ENCODE results near the gene MACO1.

MACO1 gene

GRCh38 chr1:25524568-25525360 lies 94.1 kb downstream of the MACO1 start:
- TF ChIP-seq FOXP2 (optimal IDR thresholded peaks at IDR 0.05; ENCODE audit: borderline replicate concordance, extremely low read depth, extremely low read length, insufficient read depth) (no peak), TAF1 (IDR thresholded peaks at IDR 0.05; ENCODE audit: borderline replicate concordance, insufficient read depth, low read length) (no peak), REST (IDR thresholded peaks at IDR 0.05; ENCODE audit: insufficient read depth in 1 of 2, low read depth in 2 of 2, low read length in 2 of 2) (no peak), SIN3A (IDR thresholded peaks at IDR 0.05; ENCODE audit: borderline replicate concordance, insufficient read depth, low read length) (no peak), POLR2AphosphoS5 (IDR thresholded peaks at IDR 0.05; ENCODE audit: low read depth, low read length) (no peak)

- TF ChIP-seq SIN3A (IDR thresholded peaks at IDR 0.05; ENCODE audit: borderline replicate concordance, insufficient read depth, low read length), result no peak
- no peak for TF ChIP-seq FOXP2 (optimal IDR thresholded peaks at IDR 0.05; ENCODE audit: borderline replicate concordance, extremely low read depth, extremely low read length, insufficient read depth)
- no peak for TF ChIP-seq POLR2AphosphoS5 (IDR thresholded peaks at IDR 0.05; ENCODE audit: low read depth, low read length)
Measured at GRCh38 chr1:25525361-25525688, 94.6 kb downstream of the MACO1 start.

GRCh38 chr1:25526753-25527152 lies 96.1 kb downstream of the MACO1 start:
- no peak for TF ChIP-seq SIN3A (IDR thresholded peaks at IDR 0.05; ENCODE audit: borderline replicate concordance, insufficient read depth, low read length)
- no peak for TF ChIP-seq FOXP2 (optimal IDR thresholded peaks at IDR 0.05; ENCODE audit: borderline replicate concordance, extremely low read depth, extremely low read length, insufficient read depth)
- no peak for TF ChIP-seq REST (IDR thresholded peaks at IDR 0.05; ENCODE audit: insufficient read depth in 1 of 2, low read depth in 2 of 2, low read length in 2 of 2)
- no peak for TF ChIP-seq TAF1 (IDR thresholded peaks at IDR 0.05; ENCODE audit: borderline replicate concordance, insufficient read depth, low read length)
- TF ChIP-seq POLR2AphosphoS5 (IDR thresholded peaks at IDR 0.05; ENCODE audit: low read depth, low read length), result no peak

- TF ChIP-seq TAF1 (IDR thresholded peaks at IDR 0.05; ENCODE audit: borderline replicate concordance, insufficient read depth, low read length) (no peak), REST (IDR thresholded peaks at IDR 0.05; ENCODE audit: insufficient read depth in 1 of 2, low read depth in 2 of 2, low read length in 2 of 2) (no peak), SIN3A (IDR thresholded peaks at IDR 0.05; ENCODE audit: borderline replicate concordance, insufficient read depth, low read length) (no peak), POLR2AphosphoS5 (IDR thresholded peaks at IDR 0.05; ENCODE audit: low read depth, low read length) (no peak), FOXP2 (optimal IDR thresholded peaks at IDR 0.05; ENCODE audit: borderline replicate concordance, extremely low read depth, extremely low read length, insufficient read depth) (no peak)
Measured at GRCh38 chr1:25527226-25527846, 96.6 kb downstream of the MACO1 start.

- TF ChIP-seq TAF1 (IDR thresholded peaks at IDR 0.05; ENCODE audit: borderline replicate concordance, insufficient read depth, low read length) (no peak), SIN3A (IDR thresholded peaks at IDR 0.05; ENCODE audit: borderline replicate concordance, insufficient read depth, low read length) (no peak), POLR2AphosphoS5 (IDR thresholded peaks at IDR 0.05; ENCODE audit: low read depth, low read length) (no peak), REST (IDR thresholded peaks at IDR 0.05; ENCODE audit: insufficient read depth in 1 of 2, low read depth in 2 of 2, low read length in 2 of 2) (no peak), FOXP2 (optimal IDR thresholded peaks at IDR 0.05; ENCODE audit: borderline replicate concordance, extremely low read depth, extremely low read length, insufficient read depth) (no peak)
Measured at GRCh38 chr1:25527946-25528595, 97.4 kb downstream of the MACO1 start.

Measured in PFSK-1 (cell line).